Tongue (tissue), 2 donors: ENCODE results near the gene SDHB. TPM values are rescaled to one million over a fixed set of nuclear protein-coding genes. Genes with fewer than 3 reads are reported as not detected.

Experiments
- DNase-seq: peaks from one replicate; pipeline ENCODE4 v3.0.0-alpha.2; 2015
- total RNA-seq: library from RNA; depleted of rRNA; stranded (reverse); fragments of >200 nt; gene quantifications from one replicate; pipeline ENCODE4 v1.2.3, GENCODE V29; 2014

The SDHB gene
- total RNA-seq, 1 donor from 2014 or later, result 115 TPM

DNA sequence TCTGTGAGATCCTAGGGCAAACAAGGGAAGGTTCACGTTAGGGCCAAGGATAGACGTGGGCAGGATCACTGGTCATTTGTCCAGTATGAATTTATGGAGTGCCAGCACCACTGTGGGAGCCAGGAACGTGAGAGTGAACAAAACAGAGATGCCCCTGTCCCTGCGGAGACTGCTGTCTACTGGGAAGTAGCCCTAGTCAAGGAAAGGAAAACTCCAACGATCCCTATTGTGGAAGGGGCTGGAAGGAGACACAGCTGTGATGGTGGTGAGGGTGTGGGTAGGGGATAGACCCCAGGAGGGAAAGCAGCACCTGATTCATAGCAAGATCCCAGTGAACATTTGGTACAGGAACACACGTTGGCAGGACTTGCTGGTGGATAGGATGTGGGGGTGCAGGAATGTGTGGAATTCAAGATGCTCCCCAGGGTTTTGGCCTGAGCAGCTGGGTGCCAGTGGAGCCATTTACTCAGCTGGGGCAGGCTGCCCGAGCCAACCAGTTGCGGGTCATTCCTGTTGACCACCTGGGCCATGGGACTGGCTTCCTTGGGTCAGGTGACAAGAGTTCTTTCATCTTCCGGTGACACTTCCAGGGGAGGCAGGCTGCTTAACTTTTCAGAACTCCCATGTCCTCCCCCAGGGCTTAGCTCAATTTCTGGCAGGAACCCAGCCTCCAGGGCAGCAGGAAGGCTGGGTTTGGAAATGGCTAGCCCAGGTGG, 40.9 kb downstream of the SDHB start:
- no peak for DNase-seq

GRCh38 chr1:17011439-17012307, 42.2 kb downstream of the SDHB start, which contains the start of gene ATP13A2:
Gene ATP13A2, minus strand, starts transcription at chr1:17011928. Its CDS starts 190 bp downstream, at chr1:17011738.
- peak; percentile 87 for DNase-seq

- no peak for DNase-seq
Observed at GRCh38 chr1:17011092-17011438, 42.8 kb downstream of the SDHB start.

DNA sequence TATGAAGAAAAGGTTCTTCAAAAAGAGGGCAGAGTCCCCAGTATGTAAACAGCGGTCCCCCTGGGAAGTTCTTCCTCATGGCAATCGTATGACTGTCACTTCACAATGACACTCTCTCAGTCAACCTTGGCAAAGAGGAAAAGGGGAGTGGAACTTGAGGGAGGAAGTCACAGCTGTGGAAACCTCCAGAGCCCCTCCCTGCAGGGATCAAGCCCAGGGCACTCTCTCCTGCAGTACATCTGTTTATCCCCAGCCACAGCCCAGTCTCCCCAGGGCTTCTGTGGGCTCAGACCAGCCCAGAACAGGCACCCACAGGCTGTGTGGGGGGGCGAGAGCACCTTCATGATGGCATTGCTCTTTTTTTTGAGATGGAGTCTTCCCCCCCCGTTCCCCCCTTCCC, 44.1 kb downstream of the SDHB start:
- DNase-seq, result no peak

DNA sequence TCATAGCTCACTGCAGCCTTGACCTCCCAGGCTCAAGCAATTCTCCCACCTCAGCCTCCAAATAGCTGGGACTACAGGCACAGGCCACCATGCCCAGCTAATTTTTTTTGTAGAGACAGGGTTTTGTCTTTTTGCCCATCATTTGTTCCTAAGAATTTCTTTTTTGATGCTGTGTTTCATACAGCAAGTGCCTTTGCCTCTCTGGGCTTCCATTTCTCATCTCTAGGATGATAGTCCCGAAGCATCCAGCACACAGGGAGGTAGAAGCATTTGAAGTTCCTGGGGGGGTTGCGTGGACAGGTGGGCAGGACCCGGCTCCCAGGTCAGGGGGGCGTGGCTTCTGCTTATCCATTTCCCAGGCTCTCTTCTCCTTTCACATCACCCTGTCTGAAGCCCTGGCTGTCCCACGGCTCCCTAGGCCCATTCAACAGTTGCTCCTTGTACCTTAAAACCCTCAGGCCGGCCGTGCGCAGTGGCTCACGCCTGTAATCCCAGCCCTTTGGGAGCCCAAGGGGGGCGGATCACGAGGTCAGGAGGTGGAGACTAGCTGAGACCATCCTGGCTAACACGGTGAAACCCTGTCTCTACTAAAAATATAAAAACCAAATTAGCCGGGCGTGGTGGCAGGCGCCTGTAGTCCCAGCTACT, 45.5 kb downstream of the SDHB start:
- DNase-seq, result no peak

GRCh38 chr1:17007121-17007520, 46.7 kb downstream of the SDHB start:
- DNase-seq, result no peak

DNA sequence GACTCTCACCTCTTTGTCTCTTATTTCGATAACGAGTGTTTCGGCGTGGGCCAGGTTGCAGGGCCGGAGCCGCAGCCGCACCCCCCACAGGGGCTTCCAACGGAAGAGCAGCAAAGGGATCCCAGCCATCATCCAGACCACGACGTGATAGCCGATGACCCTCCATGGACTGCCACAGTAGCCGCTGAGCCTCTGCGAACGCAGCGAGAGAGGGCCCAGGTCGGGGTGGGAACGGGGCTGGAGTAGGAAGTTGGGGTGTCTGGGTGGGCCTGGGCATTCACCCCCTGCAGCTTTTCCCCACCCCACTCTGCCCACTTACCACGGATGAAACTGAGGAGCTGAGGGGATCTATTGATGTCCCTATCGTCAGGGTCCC, 48.5 kb downstream of the SDHB start:
- no peak for DNase-seq

- no peak for DNase-seq
Observed at GRCh38 chr1:17004466-17005364, 49.1 kb downstream of the SDHB start.

- DNase-seq, result no peak
Observed at GRCh38 chr1:17002524-17002902, 51.3 kb downstream of the SDHB start.

GRCh38 chr1:17001760-17002523, 51.9 kb downstream of the SDHB start:
- no peak for DNase-seq

DNA sequence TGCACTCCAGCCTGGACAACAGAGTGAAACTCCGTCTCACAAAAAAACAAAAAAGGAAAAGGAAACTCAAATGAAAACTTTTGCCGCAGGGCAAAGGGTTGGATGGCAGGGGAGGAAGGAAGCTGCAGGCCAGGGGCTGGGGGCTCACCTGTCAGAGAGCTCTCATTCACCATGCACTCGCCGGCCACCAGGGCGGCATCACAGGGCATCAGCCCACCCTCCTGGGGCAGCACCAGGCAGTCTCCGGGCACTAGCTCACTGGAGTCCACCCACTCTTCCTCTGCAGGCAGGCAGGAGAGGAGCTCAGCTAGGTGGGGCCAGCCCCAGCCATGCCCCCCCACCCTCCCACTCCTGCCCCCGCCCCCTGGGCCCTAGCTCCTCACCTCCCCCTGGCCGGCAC, 54.0 kb downstream of the SDHB start:
- DNase-seq, result no peak

- no peak for DNase-seq
Observed at GRCh38 chr1:16998589-16998988, 55.2 kb downstream of the SDHB start.

GRCh38 chr1:16996845-16997244, 57.0 kb downstream of the SDHB start:
- DNase-seq, result no peak

GRCh38 chr1:16993521-16994038, 60.3 kb downstream of the SDHB start:
- DNase-seq, result no peak

GRCh38 chr1:16992675-16993074, 61.2 kb downstream of the SDHB start:
- DNase-seq, result no peak

- DNase-seq, result no peak
Observed at GRCh38 chr1:16992102-16992501, 61.7 kb downstream of the SDHB start.

- no peak for DNase-seq
Observed at GRCh38 chr1:16991571-16991970, 62.3 kb downstream of the SDHB start.

- DNase-seq, result no peak
Observed at GRCh38 chr1:16989676-16990391, 64.0 kb downstream of the SDHB start.

DNA sequence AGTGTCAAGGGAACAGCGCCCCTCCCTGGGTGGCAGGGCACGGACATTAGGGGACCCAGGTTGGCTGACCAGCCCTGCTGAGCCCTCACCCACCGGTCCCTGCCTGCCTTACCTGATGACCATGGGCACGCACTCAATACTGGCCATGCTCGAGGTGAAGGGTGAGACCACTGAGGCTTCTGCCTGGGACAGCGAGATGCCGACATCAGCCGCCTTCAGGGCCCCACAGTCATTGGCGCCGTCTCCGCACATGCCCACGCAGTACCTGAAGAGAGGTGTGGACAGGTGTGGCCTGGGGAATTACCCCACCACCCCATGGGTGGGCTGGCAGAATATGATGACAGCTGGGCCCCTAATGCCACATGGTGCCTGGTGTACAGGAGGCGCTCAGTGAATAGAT, 65.6 kb downstream of the SDHB start:
- no peak for DNase-seq

- no peak for DNase-seq
Observed at GRCh38 chr1:16986962-16987361, 66.9 kb downstream of the SDHB start.
